GM21423 (cell line): ENCODE results near the gene FRMD4B.

Experiments
- ATAC-seq: cut with Tn5 transposase; IDR thresholded peaks from one replicate; pipeline ENCODE4 v1.9.1; 2021; ENCODE audit warnings: mild to moderate bottlenecking, moderate library complexity; ENCODE audit not compliant: unreplicated experiment

FRMD4B gene

DNA sequence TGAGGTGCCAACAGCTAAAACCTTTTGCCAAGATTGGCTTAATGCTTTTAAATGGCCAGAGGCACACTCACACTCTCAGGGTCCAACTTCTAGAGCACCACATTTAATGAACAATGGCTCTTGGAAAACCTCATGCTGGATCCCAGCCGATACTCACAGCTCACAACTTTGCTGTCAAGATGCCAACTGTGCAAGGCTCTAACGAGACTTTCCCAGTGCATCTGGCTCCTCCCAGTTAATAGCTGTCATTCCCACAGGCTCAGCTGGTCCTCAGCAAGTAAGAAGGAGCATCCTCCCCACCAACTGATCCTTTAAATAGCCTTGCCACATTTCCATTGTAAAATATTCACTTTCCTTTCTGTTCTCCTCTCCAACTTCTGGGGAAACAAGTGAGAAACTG lies 20.3 kb upstream of the FRMD4B start:
- no peak for ATAC-seq

DNA sequence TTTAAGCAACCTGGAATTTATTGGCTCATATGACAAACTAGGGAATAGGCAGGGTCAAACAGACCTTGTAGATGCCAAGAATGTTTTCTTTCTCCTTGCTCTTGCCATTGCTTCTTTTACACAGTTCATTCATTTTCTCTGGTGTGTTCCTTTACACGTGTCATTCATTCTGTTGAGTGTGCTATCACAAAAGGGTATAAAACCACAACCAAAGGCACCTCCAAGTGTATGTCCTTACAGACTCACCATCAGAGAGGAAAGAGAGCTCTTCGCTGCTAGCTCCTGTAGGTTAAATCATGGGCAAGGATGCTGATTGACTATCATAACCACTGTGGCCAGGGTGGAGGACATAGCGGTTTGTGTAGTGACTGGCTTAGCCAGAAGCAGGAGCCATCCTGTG lies 19.2 kb upstream of the FRMD4B start:
- no peak for ATAC-seq

DNA sequence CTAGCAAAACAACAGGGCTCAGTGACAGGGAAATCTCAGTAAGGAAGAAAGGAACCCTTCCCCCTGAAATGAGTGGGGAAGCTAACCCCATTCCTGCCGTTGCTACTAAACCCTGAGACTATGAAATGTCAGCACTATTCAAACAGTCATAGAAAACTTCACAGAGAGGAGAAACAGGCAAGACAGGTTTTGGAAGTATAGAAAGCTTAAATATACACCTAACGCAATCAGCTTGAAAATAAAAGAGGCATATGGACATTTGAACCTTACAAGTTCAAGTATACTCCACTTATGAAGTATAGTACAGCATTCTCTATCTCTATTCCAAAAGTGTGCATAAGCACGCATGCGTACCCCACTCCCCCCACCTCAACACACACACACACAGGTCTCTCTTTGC lies 17.6 kb upstream of the FRMD4B start:
- no peak for ATAC-seq

DNA sequence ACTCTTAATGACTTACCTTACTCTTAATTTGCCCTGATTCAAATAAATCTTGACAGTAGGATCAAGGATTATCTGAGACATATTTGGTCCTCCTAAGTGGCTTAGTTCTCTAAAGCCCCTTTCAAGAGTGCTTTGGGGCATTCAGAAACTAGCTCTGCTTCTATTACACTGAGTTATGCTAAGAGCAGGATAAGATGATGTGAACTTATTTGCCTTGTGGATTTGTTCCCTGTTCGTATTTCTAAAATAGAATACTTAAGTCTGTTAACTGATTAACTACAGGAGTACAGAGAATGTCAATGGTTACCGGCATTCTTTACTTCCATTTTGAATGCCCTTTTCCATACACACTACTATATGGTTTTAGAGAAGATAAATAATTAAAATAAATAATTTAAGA lies 14.8 kb upstream of the FRMD4B start:
- ATAC-seq: no peak

DNA sequence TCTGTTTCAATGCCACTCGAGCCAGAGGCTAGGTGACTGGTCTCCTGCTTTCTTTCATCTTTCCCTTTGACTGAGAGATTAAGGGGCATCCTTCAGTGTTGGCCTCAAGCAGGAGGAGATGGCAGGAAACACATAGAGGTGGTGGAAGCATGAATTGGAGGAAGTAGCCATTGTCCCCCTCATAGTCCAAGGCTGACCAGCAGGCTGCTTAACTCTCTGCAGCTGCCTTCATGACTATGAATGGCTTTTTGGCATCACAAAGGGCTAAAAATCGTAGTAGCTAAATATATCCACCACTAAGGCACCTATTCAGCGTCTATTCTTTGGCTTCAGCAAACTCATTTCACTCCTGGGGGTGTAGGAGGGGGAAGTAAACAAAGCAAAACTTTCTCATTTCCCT lies 7.0 kb upstream of the FRMD4B start:
- no peak for ATAC-seq

DNA sequence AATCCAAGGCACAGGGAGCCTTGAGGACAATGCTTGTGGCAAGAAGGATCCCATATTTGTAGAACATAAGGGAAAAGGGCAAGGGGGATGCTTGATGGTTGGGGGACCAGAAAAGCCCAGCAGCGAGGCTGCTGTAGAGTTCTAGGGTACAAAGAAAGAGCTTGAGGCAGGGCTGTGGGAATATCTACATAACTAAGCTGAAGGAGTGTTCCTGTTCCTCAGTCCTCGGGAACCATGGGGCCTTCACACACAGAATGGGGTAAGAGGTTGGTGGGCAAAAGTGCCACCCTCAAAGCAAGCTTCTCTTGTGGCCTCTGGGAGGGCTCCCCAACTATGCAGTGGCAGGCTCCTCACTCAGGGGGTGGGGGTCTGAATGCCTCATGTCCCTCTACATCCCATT lies 6.5 kb upstream of the FRMD4B start:
- ATAC-seq: no peak

DNA sequence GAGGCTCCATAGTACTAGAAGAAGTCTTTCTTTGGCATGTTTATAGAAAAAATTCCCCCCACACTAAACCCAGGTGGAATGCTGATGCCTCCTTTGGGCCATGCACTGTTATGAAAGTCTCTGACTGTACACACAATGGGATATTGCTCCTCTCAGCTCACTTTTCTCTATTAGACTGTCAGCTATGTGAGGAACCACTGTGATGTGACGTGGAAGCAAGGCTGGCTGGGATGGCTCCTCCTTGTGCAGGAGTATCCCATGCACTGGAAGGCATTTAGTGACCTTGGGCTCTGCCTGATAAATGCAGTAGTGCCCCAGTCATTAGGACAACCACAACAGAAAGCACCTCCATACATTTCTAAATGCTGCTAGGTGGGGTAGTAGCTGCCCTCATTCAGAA lies 5.7 kb upstream of the FRMD4B start:
- no peak for ATAC-seq

DNA sequence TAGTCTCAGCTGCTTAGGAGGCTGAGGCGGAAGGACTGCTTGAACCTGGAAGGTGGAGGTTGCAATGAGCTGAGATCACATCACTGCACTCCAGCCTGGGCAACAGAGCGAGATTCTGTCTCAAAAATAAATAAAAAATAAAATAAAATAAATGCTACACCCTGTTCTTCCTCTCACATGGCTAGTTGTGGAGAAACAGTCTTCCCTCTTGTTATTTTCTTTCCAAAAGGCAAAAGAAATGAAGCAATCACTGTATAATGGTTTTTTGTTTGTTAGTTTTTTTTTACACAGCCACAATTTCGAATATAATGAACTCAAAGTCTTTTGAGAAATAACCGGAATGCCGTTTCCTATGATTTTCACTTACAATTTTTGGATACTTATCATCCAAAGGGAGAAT lies 4.9 kb upstream of the FRMD4B start:
- ATAC-seq: no peak

DNA sequence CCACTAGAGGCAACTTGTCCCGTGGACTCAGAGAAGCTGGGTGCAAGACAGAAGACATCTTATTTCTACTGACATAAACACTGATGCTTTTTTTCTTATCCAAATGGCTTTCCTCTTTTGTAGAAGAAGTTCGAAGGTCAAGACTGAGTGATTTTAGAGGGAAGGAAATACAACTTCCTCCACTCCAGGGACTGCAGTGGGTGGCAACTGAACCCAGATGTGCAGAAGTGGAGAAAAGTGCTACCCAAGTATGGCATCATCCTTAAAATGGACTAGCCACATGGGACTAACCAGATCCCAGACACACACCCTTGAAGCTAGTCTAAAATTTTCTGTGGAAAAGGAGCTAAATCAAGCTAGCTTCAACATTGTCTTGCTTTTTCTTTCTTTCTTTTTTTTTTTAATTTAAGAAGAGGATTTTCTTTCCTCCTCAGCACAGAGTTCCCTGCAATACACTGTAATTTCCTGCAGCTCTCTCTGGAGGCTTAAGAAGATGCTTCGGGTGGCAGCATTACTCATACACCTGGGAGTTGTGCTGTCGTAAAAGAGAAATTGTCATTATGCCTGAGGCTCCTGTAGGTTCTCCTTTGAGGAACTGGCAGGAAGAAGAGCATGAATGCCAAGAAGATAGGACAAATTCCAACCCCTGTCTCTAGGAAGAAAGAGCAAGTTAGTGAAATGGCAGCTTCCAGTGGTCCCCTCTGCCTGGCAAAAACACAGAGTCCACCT lies 3.8 kb upstream of the FRMD4B start:
- ATAC-seq: no peak

DNA sequence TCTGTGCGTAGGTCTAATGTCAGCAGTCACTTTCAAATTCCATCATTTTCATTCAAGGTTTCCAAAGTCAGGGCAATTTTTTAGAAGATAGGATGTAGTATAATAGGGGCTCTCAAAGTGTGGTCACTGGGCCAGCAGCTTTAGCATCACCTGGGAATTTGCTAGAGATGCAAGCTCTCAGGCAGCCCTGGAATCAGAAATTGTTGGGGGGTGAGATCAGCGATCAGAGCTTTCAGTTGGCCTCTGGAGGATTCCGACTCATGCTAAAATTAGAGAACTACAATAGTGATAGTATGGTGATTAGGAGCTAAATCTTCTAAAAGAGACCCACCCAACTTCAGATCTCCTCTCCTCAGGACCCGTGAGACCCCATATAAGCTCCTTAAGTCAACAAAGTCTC lies 2.4 kb upstream of the FRMD4B start:
- no peak for ATAC-seq

DNA sequence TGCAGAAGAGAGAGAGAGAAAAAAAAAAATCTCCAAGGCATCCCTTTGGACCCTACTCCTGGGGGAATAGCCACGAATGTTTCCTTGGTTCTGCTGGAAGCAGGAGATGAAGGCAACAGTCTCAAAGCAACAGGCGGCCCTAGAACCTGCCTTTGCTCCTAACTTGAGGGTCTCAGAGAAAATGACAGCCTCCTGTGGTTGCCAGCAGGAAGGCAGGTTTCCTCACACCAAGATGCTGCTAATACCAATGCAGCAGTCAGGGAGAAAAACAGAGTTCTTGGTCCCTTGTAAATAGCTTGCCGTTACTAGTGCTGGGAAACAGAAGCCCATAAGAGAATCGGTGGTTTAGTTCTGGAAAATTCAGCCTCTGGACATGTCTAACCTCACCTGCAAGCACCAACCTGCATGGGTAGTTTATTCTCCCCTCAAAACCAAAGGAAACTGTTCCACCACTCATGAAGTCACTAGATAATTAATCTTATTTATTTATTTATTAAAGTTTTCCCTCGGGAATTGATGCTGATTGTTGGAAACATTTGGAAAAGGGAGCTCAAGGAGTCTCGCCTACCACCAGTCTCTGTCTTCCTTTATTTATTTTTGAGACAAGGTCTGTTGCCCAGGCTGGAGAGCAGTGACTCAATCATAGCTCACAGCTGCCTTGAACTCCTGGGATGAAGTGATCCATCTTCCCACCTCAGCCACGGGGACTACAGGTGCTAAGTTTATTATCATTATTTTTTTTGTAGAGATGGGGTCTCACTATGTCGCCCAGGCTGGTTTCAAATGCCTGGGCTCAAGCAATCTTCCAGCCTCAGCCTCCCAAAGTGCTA lies 883 bp upstream of the FRMD4B start:
- ATAC-seq: no peak

DNA sequence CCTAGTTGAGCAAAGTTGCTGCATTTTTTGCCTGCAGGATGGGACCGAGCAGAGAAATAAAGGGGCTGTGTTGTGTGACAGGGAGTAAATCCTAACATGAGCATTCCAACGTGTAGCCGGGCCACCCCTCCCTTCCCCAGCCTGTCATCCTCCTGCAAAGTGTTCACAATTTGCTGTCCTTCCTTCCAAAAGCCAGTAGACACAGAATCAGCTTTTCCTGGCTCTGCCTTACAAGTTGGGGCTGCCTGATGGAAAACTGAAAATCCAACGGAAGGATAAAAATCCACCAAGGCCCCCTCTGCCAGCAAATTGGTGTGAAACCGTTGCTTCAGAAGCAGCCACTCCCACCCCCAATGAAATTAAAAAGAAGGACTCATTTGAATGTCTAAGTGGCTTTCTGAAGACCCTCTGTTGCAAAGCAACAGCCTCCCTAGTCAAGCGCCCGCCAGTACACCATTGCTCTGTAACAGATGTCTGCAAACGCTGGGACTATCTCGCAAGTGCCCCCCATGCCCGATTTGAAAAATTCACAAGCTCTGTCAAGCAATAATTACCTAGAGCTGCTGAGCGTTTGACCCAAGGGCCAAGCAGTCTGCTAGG lies 665 bp downstream of the FRMD4B start:
- no peak for ATAC-seq

DNA sequence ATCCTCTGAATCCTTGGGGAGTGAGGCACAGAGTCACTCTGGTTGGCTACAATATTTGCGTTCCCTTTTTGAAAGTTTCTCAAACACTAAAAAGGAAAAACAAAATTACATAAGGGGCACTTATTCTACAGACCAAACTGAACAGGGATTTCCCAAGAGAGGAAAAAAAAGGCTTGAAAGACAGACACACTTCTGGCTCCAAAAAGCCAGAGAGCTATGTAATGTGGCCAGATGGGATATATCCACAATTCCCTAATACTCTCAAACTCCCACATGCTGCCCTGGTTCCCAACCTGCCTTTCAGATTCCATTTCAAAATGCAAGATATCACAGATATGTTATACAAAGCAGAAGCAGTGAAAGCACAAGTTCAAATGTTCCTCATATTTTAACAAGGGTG lies 1.6 kb downstream of the FRMD4B start:
- ATAC-seq: no peak

DNA sequence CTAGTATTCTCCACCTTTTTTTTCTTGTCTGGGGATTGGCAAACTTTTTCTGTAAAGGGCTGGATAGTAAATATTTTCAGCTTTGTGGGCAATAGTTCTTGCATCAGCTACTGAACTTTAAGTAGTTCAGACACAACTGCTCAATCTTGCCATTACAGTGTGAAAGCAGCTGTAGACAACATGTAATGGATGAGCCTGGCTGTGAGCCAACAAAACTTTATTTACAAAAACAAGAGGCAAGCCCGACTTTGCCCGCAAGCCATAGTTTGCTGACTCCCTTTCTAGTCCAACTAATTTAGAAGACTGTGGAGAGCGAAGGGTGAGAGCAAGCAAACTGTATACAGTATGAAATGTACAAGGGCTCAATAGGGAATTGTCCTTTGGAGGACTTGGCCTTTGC lies 6.2 kb downstream of the FRMD4B start:
- no peak for ATAC-seq

DNA sequence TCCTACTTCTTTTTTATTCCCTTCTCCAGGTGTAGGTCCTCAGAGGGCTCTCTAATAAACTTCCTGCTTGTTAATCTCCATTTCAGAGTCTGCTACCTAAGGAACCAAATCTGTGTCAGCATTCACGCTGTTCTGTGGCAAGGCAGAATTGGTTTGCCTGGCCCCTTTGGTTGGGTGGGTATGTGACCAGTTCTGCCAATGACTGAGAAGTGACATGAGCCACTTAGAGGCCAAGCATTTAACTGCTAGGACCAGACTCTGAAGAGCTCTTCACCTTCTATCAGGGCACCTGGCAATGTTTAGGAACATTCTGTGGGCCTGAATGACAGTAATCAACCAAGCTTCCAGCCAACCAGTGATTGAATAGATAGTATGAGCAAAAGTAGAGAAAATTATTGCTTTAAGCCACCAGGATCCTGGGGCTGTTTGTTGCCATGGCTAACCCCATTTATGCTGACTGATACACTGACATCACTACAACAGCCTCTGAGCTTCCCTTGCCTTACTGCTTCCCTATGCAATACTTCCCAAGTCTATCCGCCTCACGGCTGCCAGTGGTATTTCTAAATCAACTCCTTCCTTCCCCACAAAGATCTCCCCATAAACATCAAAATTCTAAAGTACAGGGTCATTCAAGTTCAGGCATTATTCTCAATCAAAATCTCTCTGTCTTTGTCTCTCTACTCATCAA lies 7.6 kb downstream of the FRMD4B start:
- ATAC-seq: no peak

DNA sequence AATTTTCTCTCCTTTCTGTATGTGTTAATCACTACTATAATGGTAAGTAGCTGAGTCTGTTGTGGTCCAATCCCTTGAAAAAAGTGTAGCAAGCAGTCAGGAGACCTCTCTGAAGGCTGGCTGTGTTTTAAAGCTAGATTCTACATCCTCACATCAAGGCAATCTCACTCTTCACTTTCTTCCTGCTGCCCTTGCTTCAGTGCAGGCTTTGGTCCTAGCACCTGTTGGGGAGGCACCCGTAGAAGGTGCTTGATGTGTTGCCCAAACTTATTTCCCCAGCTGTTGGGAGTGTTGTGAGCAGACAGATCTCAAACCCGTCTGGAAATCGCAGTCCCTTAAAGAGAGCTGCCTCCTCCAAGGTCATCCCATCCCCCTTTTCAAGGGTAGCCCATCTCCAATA lies 8.6 kb downstream of the FRMD4B start:
- no peak for ATAC-seq

DNA sequence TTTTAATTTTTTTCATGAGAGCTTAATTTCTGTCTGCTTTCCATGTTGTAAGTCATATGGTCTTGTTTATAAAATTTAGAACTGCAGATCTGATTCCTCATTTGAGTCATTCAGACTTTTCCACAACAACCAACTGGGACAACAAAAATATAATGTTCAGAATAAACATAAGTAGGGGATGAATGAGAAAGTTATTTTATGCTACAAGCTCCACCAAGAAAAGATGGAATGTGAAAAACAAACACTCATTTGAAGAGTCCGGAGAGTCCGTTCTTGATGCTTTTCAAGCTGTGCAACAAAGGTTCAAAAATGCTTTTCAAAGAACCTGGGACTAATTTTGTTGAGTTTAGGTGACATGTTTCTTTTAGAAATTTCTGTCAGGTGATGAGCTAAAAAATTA lies 9.2 kb downstream of the FRMD4B start:
- ATAC-seq: no peak

DNA sequence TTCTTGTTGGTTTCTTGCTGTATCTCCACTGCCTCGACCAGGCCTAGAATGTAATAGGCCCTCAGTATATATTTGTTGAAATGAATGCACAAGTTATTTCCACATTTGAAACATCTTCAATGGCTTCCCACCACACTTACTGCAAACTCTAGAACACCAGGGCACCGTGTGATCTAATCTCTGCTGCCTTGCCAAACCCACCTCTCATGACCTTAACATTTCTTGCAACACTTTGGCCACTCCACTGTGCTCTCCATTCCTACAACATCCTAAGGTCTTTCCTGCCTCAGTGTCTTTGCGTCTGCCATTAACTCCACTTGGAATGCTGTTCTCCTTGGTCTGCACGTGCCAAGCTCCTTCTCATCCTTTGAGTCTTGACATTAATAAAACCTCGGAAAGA lies 14.1 kb downstream of the FRMD4B start:
- no peak for ATAC-seq

DNA sequence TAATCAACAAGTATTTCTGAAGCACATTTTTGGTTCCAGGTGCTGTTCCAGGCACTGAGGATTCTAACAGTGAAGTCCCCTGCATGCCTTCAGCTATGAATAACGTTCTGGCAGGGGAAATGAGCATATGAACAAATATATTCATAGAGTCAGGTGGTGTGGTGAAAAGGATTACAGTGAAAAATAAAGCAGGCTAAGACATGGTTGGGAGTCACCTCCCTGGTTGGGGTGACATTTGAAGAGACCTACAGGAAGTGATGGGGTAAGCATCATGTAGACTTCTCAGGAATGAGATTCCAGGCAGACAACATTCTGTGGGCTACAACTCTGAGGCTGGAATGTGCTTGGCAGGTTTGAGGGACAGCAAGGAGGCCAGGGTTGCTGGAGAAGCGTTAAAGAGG lies 15.0 kb downstream of the FRMD4B start:
- ATAC-seq: no peak

DNA sequence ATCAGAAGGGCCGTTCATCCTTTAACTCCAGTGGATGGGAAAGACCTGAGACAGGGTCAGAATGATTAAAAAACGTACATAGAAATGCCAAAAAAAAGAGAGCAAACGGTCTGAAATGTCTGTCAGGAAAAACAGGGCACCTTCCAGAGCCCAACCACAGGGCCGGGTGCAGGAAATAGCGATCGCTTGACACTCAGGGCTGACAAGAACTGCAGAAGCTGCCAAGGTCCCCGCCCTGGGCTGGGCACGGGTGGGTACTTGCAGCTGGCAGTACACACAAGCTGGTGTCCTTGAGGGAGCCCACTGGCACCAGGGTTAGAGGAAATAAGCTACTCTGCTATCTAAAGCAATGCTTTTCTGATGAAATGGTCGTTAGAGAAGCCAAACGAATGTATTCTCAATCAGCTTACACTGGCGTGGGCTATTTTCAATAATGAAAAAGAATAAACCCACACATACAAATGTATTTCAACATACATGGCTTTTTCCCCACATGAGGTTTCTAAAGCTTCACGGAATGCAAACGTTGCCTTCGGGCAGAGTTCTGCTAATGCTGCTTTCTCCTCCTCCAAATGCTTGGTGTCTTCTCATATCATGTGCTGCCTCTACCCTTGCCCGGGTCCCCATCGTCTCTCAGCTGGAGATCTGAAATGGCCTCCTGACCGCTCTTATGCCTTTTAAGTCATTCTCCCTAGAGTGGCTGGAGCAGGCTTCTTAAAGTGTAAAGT lies 15.6 kb downstream of the FRMD4B start:
- no peak for ATAC-seq
